ENCODE measurements around the gene FOXC1.

The FOXC1 gene

GRCh38 chr6:1645466-1646185, 35.9 kb downstream of the FOXC1 start:
- DNase-seq = no peak

- DNase-seq = no peak
Measured at GRCh38 chr6:1651362-1651761, 41.6 kb downstream of the FOXC1 start.

- DNase-seq = no peak
Measured at GRCh38 chr6:1652842-1653241, 43.1 kb downstream of the FOXC1 start.

- no peak for DNase-seq
Measured at GRCh38 chr6:1654054-1654453, 44.3 kb downstream of the FOXC1 start.

- DNase-seq = no peak
Measured at GRCh38 chr6:1657116-1657770, 47.5 kb downstream of the FOXC1 start.

GRCh38 chr6:1657771-1658165, 48.1 kb downstream of the FOXC1 start:
- no peak for DNase-seq

GRCh38 chr6:1658212-1659005, 48.7 kb downstream of the FOXC1 start:
- DNase-seq = no peak

- DNase-seq = no peak
Measured at GRCh38 chr6:1659816-1660215, 50.1 kb downstream of the FOXC1 start.

GRCh38 chr6:1662534-1662933, 52.8 kb downstream of the FOXC1 start:
- no peak for DNase-seq

Measured in activated gamma-delta T cell (primary cell).